T1000 (cell line): ENCODE data around the gene ERVFRD-1.

Source experiments
- DNase-seq: peaks from one replicate; lab custom pipeline; 2025; ENCODE audit warnings: mixed read lengths; lab: John Stamatoyannopoulos, UW

Gene ERVFRD-1, protein sequence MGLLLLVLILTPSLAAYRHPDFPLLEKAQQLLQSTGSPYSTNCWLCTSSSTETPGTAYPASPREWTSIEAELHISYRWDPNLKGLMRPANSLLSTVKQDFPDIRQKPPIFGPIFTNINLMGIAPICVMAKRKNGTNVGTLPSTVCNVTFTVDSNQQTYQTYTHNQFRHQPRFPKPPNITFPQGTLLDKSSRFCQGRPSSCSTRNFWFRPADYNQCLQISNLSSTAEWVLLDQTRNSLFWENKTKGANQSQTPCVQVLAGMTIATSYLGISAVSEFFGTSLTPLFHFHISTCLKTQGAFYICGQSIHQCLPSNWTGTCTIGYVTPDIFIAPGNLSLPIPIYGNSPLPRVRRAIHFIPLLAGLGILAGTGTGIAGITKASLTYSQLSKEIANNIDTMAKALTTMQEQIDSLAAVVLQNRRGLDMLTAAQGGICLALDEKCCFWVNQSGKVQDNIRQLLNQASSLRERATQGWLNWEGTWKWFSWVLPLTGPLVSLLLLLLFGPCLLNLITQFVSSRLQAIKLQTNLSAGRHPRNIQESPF

DNA sequence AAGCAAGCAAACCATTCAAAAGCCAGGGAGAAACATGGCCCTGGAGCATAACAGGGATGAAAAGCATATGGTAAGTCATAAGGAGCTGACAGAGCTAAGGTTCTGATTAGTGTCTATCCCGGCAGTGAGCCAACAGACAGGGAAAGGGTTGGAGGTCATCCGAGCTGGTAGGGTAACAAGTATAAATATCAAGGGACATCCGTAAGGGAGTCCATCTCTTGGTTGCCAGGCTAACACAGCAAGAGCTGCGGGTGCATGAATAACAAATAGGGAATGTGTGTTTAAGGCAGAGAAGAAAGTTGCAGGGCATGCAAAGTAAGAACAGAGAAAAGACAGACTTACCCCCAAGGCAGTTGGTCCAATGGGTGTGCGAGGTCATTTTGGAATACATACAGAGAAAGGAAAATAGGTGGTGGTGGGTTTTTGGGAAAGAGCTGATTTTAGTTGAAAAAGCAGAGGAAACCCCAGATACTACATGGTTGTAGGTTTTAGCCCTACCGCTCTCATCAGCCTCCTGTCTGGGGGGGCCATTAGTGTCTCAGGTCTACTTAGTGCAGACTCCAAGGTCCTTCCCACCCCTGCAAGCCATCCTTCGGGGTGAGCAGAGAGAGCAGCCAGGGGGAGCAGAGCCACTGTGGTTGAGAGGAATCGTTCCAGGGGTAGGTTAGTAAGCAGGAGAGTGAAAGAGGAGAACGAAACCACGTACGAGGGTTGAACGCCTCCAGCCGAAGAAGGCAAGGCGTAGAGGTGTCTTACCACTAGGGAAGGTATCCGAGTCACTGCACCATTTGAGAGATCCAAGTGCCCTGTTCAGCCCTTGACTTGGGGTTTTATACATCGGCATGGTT is at the start of gene ERVFRD-1:
Gene ERVFRD-1, minus strand, starts transcription at position 805 of the 848 bp plus-strand sequence. CDS start 6,415 bp downstream, outside the sequence.
- no peak for DNase-seq

DNA sequence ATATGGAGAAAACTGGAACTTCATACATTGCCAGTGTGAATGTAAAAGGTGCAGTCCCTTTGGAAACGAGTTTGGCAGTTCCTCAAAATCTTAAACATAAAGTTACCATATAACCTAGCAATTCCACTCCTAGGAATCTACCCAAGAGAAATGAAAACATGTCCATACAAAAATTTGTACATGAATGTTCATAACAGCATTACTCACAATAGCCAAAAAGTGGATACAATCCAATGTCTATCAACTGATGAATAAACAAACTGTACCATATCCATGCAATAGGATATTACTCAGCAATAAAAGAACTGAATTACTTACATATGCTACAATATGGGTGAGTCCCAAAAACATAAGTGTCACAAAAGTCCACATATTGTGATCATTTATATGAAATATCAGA is 48.7 kb upstream of the ERVFRD-1 start:
- DNase-seq: no peak

DNA sequence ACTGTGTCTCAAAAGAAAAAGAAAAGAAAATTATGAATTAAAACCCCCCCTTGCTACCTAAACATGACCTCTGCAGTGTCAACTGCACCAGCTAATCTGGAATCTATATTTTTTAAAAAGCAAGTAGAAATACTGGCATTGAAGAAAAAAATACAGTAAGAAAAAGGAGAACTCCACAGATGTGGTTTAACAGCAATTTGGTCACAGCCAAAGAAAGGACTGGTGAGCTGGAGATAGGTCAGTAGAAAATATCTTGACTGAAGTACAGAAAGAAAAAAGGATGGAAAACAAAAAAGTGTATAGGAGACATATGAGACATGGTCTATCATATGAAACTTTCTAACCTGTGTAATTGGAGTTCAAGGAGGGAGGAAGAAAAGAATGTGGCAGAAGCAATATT is 44.1 kb upstream of the ERVFRD-1 start:
- DNase-seq: no peak

DNA sequence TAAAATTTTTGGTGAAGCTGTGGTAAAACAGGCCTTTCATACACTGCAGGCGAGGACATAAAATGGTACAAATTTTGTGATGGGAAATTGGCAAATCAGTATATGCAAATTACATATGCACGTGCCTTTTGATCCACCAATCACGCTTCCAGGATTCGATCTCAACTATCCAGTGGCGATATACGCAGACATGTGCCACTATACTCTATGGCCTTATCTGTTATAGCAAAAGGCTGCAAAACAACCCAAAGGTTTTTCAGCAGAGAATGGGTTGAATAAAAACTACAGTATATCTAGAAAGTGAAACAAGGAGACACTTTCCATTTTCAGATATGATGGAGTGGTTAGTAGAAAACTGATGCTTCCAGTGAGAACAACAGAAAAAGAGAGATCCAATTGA is 41.9 kb upstream of the ERVFRD-1 start:
- no peak for DNase-seq

- DNase-seq: no peak
Measured at GRCh38 chr6:11152581-11152980, 41.1 kb upstream of the ERVFRD-1 start.

DNA sequence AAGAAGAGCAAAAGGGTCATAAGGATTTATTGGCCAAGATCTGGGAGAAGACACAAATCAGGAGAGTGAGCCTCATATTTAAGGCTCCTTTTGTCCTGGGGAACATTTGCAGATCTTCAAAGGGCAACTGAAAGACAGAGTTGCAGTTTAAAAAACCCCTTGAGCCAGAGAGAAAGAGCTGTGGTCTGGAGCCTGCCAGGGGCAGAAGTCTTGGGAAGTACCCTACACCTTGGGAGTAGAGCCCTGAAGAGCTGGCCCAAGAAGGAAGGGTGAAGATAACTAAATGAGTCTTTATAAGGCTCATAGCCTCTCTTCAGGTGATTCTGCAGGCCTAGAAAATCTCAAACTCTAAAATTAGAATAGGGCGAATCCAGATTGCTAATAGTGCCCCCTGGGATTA is 40.0 kb upstream of the ERVFRD-1 start:
- no peak for DNase-seq

- DNase-seq: no peak
Measured at GRCh38 chr6:11149551-11149950, 38.0 kb upstream of the ERVFRD-1 start.

- no peak for DNase-seq
Measured at GRCh38 chr6:11146117-11146826, 34.7 kb upstream of the ERVFRD-1 start.

GRCh38 chr6:11144393-11144851 is 32.9 kb upstream of the ERVFRD-1 start:
- DNase-seq: peak; percentile 49

DNA sequence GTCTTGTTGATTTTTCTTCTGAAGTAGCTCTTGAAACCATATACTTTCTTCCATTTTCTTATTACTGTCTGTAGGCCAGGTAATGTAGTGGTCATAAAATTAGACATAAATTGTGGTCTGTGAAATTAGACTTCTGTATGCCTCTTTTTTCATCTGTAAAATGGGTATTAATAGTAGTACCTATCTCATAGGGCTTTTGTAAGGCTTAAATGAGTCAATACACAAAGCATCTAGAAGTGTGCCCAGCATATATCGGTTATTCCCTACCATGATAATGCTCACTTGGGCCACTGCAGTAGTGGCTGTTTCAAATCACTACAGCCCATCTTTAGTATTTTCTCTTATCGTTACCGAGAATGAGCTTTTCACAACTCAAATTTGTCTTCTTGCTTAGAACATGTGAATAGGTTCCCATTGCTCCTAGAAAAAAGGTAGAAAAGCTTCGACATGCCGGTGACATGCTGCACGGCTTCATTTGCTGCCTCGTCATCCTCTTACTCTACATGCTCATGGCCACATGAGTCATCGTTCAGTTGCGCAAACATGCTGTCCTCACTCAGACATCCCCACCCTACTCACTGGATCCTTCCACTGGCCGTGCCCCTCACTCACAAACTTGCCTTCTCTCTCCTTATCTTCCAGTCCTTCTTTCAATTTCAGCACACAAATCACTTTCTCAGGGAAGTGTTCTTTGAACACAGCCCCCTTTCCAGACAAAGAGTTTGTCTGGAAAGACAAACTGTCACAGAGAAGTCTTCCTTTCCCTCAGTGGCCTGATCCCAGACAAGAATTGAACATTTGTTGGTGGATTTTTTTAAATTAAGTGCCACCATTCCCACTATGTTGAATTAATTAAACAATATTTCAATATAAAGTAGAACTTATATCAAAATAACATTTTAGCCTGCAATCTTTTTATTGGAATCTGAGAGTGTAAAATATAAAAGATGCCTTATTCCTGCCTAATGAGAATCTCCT is 32.2 kb upstream of the ERVFRD-1 start:
- peak; percentile 23 for DNase-seq

- DNase-seq: no peak
Measured at GRCh38 chr6:11142296-11143027, 30.9 kb upstream of the ERVFRD-1 start.

DNA sequence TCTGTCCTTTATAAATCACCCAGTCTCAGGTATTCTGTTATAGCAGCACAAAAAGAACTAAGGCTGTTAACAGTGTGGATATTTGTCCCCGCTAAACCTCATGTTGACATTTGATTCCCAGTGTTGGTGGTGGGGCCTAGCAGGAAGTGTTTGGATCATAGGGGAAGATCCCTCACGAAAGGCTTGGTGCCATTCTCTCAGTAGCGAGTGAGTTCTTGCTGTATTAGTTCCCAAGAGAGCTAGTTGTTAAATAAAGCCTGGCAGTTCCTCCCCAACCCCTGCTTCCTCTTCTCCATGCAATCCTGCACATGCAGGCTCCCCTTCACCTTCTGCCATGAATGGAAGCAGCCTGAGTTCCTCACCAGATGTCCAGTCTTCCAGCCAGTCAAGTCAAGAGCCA is 29.8 kb upstream of the ERVFRD-1 start:
- no peak for DNase-seq

GRCh38 chr6:11140056-11140455 is 28.5 kb upstream of the ERVFRD-1 start:
- no peak for DNase-seq

- DNase-seq: no peak
Measured at GRCh38 chr6:11139051-11139960, 27.8 kb upstream of the ERVFRD-1 start.

DNA sequence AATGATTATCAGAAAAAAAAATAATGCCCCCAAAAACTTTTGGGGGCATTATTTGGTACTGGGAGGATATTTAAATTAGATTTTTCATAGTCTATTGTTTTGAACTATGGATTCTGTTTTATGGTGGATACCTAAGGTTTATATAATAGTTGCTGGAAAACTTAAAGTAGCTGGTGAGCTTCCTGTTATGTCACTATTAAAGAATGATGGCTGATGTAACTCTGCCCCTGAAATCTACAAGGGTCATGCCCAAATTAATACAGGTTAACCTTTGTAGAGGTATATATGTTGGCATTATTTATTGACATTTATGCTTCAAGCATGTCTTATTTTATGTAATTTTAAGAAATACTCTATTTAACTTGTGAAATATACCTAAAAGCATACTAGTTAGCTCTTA is 25.3 kb upstream of the ERVFRD-1 start:
- no peak for DNase-seq

GRCh38 chr6:11133281-11133680 is 21.8 kb upstream of the ERVFRD-1 start:
- DNase-seq: no peak

DNA sequence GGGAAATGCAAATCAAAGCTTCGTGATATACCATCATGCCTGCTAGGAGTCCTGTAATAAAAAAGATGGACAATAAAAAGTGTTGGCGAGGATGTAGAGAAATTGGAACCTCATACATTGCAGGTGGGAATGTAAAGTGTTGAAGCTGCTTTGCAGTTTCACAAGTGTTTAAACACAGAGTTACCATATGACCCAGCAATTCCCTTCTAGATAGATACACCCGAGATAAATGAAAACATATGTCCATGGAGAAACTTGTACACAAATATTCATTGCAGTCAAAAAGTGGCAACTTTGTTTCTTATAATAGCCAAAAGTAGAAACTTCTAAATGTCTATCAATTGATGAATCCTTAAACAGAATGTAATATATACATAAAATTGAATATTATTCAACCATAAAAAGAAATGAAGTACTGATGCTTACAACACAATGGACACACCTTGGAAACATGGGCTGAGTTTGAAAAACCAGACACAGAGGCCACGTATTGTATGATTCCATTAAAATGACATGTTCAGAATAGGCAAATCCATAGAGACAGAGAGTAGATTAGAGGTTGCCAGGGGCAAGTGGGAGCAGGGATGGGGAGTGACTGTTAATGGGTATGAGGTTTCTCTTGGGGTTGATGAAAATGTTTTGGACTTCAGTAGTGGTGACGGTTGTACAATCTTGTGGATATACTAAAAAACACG is 20.8 kb upstream of the ERVFRD-1 start:
- no peak for DNase-seq

DNA sequence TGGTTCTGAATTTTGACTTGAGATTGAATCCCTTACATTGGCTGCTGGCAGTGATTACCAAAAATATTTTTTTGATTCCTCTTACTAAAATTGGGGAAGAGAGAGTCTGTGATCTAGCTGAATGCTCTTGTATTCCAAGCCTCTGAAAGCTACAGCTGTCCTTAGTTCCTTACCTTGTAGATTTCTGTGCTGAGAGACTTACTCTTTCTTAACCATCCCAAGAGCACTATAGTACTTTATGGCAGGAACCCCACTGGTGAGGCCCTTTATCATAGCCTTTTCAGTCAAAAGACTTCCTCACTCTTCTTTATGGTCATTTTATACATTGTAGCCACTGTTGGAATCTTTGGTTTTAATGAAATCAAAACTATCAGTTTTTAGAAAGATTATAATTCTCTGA is 19.1 kb upstream of the ERVFRD-1 start:
- DNase-seq: no peak
